Measurements from ENCODE around the gene ACTR6.

DNA sequence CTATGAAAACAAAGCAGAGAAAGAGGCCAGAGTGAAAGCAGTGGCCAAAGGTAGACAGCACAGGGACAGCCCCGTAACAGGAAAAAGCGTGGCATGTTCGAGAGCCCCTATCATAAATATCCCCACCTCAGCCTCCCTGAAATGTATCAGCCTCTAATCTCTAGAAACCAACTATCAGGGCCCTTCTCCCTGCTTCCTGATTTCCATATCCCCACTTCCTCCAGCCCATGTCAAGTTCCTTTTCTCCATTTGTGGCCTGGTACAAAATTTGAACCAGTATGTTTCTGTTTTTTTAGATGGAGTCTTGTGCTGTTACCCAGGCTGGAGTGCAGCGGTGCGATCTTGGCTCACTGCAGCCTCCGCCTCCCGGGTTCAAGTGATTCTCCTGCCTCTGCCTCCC lies 49.3 kb downstream of the ACTR6 start:
- TF ChIP-seq, protein P1, sequence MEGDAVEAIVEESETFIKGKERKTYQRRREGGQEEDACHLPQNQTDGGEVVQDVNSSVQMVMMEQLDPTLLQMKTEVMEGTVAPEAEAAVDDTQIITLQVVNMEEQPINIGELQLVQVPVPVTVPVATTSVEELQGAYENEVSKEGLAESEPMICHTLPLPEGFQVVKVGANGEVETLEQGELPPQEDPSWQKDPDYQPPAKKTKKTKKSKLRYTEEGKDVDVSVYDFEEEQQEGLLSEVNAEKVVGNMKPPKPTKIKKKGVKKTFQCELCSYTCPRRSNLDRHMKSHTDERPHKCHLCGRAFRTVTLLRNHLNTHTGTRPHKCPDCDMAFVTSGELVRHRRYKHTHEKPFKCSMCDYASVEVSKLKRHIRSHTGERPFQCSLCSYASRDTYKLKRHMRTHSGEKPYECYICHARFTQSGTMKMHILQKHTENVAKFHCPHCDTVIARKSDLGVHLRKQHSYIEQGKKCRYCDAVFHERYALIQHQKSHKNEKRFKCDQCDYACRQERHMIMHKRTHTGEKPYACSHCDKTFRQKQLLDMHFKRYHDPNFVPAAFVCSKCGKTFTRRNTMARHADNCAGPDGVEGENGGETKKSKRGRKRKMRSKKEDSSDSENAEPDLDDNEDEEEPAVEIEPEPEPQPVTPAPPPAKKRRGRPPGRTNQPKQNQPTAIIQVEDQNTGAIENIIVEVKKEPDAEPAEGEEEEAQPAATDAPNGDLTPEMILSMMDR (IDR thresholded peaks at IDR 0.05; ENCODE audit: low read length): no peak
- TF ChIP-seq EZH2 (IDR thresholded peaks at IDR 0.05; ENCODE audit: borderline replicate concordance, low read length): no peak
